EL (cell line): ENCODE measurements around the gene CTNNA1.
A peak's percentile ranks its signal among the peaks of the same experiment; 100 is the strongest.
"Not testable (repeated sequence)": the region's sequence is repeated elsewhere in the genome, so short reads cannot be mapped to it uniquely, and the experiment has no call there.

Experiments
- DNase-seq: peaks from one replicate; pipeline ENCODE4 v3.0.0-alpha.2; 2016

The CTNNA1 gene, protein sequence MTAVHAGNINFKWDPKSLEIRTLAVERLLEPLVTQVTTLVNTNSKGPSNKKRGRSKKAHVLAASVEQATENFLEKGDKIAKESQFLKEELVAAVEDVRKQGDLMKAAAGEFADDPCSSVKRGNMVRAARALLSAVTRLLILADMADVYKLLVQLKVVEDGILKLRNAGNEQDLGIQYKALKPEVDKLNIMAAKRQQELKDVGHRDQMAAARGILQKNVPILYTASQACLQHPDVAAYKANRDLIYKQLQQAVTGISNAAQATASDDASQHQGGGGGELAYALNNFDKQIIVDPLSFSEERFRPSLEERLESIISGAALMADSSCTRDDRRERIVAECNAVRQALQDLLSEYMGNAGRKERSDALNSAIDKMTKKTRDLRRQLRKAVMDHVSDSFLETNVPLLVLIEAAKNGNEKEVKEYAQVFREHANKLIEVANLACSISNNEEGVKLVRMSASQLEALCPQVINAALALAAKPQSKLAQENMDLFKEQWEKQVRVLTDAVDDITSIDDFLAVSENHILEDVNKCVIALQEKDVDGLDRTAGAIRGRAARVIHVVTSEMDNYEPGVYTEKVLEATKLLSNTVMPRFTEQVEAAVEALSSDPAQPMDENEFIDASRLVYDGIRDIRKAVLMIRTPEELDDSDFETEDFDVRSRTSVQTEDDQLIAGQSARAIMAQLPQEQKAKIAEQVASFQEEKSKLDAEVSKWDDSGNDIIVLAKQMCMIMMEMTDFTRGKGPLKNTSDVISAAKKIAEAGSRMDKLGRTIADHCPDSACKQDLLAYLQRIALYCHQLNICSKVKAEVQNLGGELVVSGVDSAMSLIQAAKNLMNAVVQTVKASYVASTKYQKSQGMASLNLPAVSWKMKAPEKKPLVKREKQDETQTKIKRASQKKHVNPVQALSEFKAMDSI

DNA sequence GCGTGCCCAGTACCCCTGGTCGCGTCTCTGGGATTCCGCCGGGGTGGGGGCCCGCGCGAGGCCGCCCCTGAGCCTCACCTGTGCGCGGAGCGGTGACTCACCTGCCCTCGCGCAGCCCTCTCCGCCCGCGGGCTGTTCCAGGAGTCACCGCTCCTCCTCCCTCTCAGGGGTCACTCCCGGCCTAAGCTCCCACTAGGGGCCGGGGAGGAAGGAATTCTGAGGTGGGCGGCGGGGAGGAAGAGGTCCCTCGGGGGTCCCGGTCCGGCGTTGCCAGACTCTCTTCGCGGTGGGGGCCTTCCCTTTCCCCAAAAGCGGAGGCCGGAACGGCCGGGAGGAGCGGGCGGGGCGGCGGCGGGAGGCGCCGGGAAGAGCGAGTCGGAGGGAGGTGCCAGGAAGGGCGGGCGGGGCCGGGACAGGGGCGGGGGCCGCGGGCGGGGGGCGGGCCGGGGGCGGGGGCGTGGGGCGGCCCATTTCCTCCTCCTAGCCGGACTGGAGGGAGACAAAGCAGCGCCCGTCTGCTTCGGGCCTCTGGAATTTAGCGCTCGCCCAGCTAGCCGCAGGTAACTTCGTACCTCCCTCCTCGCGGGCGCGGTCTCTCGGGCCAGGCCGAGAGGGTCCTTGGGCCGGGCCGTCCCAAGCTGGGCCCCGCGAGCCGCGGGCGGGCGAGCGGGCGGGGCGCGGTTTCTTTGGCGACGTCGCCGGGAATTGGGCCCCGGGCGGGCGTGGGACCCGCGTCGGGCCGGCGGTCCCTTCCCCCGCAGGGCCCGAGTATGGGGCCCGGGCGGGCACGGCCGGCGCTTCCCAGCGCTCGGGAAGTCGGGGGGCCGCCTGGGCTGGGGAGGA, at the start of gene CTNNA1:
Gene CTNNA1, plus strand, starts transcription at position 475 of the 843 bp plus-strand sequence. CDS start 28,500 bp downstream, outside the sequence.
- DNase-seq: peak; percentile 76

DNA sequence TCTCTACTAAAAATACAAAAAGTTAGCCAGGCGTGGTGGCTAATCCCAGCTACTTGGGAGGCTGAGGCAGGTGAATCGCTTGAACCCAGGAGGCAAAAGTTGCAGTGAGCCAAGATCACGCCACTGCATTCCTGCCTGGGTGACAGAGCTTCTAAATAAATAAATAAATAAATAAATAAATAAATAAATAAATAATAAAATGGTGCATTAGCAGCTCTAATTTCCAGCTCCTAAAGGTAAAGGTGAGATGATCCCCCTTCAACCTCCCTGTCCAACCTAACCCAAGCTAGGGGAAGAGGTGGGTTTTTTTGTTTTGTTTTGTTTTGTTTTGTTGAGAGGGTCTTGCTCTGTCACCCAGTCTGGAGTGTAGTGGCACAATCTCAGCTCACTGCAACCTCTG, 49.4 kb upstream of the CTNNA1 start:
- not testable (repeated sequence) for DNase-seq

DNA sequence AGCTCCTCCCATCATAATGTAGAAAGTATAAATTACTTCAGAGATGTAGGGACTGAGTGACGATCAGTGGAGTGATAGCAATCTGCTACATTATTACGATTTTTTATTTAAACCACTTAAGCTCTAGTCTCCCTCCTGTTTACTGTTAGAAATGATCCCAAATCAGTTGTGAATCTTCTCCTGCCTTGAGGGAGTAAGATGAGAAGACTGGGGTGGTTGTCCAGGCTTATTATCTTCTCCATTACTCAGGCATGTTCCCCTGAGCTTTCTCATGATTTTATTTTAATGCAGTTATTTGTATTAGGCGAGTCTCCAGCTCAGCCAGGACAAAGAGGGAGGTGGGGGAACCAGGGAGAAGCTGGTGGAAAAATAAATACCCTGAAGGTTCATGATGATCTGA, 48.2 kb upstream of the CTNNA1 start:
- no peak for DNase-seq

DNA sequence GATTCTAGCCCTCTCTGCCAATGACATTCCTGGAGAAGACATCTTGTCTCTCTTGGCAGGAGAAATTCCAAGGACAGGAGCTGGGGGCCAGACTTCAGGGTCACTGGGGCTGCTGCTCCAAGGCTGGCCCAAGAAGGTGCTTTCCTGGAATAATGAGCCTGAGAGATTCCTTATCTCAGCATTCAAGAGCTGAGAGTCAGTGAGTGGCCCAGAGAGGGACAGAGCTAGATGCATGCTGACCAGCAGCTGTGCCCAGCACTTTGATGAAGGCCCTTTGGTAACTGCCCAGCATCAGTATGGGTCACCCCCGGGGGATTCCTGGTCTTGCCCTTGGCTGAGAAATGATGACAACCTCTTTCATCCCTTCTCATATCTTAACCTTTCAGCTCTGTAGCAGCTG, 47.7 kb upstream of the CTNNA1 start:
- DNase-seq: no peak

DNA sequence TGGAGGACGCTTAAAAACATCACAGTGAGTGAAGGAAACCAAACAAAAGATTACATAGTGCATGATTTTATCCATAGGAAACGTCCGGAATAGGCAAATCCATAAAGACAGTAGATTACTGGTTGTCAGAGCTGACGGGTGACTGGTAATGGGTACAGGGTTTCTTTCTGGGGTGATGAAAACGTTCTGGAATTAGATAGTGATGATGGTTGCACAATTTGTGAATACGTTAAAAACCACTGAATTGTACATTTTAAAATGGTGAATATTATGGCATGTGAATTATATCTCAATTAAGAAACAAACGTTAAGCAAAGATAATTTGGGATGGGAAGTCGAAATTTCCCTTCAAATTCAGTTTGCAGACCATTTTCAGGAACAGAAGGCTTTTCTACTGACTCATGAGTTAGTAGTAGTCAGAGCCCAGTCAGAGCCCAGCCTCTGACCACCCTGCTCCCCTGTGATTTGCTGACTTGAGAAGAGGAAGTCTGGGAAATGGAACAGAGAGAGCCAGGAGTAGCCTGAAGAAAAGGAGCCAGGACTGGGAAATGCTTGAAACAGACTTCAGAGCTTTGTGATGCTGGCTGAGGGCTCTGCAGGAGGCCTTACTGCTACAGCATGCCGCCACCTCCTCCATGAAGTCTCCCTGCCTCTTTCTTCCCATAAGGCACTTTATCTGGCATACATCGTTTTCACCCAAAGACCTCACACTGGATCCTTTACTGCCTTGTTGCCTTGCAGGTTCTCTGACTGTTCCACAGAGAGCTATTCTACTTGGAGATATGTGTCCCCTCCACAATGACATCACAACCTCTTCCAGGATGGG, 46.4 kb upstream of the CTNNA1 start:
- peak; percentile 85 for DNase-seq

DNA sequence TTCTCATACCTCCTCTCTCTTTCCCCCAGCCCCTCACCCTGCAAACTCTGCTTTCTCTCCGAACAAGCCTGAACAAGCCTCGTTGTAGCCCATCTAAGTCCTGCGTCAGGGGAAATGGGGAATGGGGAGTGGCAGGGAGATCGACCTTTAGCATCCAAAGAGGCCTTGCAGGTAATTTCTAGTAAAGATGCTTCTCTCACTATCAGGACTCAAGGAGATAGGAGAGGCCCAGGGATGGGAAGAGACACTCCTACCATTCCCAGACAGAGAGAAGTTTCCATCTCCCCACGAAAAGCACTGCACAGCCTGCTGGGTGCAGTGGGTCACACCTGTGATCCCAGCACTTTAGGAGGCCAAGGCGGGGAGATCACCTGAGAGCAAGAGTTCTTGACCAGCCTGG, 44.4 kb upstream of the CTNNA1 start:
- no peak for DNase-seq

DNA sequence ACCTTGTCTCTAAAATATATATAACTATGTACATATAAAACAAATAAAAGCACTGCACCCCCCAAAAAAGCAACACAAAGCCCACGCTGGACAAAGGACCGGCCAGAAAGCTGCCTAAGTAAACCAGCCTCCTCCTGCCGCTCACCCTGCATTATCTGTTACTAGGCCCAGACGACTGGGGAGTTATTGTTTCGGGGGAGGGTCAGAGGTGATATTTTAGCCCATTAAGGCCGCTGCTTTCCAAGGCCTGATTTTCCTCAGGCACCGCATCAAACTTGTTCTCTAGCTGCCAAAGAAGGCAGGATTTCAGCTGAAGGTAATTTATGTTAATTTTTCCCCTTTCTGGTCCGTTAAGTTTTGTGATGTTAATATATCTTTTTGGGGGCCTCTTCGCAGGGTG, 44.0 kb upstream of the CTNNA1 start:
- DNase-seq: no peak

DNA sequence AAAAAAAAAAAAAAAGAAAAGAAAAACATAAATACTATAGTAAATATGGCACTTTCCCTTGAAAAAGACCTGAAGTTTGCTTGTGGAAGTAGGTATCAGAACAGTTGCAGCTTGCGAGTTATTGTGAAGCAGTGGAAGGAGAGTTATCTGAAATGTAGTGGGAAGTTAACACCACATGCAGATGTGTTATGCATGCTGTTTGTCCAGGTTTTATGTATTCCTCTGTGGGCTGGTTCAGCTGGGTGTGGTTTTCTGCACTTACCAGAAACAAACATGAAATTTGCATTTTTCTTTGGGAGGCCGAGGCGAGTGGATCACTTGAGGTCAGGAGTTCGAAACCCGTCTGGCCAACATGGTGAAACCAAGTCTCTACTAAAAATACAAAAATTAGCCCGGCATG, 42.1 kb upstream of the CTNNA1 start:
- DNase-seq: no peak

DNA sequence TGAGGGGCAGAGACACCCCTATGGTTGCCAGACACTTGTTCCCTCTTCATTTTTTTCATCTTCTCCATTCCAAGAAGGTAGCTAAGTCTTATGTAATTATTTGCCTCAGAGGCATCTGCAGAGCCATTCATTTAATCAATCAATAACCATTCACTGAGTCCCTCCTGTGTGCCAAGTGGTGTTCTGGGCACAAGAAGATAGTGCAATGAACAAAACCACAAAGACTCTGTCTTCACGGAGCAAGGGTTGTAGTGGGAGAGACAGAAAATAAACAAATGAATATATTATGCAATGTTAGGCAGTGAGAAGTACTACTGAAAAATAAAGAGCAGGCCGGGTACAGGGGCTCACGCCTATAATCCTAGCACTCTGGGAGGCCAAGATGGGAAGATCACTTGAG, 41.4 kb upstream of the CTNNA1 start:
- DNase-seq: no peak

DNA sequence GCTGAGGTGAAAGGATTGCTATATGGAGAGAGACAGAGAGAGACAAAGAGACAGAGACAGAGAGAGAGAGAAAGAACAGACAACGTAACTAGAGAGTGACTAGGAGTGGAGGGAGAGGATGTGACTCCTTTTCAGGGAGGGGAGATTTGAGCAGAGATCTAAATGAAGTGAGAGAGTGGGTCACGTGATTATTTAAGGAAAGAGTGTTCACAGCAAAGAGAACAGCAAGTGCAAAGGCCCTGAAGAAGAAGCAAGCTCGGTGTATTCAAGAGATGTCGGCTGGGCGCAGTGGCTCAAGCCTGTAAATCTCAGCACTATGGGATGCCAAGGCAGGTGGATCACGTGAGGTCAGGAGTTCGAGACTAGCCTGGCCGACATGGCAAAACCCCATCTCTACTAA, 40.9 kb upstream of the CTNNA1 start:
- DNase-seq: no peak

DNA sequence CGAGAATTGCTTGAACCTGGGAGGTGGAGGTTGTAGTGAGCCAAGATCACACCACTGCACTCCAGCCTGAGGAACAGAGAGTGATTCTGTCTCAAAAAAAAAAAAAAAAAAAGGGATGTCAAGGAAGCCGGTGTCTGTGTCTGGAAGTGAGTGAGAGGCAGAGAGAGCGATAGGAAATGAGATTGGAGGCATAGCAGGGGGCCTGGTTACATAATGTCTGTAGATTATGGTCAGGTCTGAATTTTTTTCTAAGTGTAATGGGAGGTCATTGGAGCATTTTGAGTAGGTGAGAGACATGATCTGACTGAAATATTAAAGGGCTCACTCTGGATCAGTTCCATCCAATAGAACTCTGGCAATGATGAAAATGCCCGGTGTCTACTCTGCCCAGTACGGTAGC, 40.4 kb upstream of the CTNNA1 start:
- no peak for DNase-seq

DNA sequence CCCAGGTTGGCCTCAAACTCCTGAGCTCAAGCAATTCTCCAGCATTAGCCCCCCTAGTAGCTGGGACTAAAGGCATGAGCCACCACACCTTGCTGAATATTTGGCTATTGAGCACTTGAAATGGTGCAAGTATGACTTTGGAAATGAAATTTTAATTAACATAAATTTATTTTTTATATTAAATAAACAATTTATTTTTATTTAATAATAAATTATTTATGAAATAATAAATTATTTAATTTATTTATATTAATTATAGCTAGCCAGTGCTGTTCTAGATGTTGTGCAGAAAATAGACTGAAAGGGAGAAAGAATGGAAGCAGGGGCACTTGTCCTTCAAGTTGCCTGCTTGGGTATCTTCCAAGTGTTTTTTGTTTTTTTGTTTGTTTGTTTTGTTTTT, 40.0 kb upstream of the CTNNA1 start:
- DNase-seq: no peak

DNA sequence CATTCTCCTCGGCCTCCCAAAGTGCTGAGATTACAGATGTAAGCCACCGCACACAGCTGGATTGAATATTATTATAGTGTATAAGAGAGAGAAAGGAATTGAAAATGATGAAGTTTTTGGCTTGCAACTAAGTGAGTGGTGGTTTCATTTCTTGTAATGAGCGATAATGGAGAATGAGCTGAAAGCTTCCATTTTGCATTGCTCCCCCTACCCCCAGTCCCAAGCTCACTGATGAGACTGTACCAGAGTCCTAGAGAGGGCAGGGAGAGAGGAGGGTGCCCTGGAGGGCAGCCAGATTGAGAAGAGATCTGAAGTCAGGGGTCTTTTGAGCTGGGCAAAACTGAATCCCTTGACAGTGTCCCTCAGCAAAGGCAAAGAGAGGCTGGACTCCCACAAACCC, 38.5 kb upstream of the CTNNA1 start:
- DNase-seq: no peak

DNA sequence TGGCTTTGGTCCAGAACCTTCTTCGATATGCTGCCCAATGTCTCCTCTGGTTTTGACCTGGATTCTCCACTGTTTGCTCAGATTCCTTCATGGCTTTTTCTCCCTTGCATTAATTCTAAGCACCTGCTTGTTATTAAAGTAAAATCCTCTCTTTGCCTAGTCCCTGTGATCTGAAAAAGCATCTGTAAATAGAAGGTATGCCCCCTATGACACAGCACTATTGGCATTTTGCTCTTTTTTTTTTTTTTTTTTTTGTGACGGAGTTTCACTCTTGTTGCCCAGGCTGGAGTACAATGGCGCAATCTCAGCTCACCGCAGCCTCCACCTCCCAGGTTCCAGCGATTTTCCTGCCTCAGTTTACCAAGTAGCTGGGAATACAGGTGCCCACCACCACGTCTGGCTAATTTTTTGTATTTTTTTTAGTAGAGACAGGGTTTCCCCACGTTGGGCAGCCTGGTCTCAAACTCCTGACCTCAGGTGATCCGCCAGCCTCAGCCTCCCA, 37.2 kb upstream of the CTNNA1 start:
- peak; percentile 26 for DNase-seq

DNA sequence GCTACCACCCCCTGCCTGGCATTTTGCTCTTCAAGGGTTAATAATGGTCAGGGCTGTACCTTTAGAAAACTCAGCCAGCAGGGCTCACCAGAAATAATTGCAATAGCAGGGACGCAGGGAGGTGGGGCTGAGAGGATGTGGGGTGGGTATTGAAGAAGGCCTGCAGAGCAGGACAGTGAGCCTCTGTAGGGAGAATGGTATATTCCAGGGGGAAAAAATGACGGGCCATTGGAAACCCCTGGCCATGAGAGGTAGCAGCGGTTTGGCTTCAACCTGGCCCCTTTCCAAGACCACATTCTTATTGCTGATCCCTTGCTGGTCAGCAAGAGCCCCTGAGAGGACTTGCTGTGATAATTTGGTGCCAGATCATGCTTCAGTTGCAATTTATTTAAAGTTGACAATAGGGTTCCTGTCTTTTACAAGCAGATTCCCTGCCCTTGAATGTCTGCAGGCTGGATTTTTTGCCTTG, 36.7 kb upstream of the CTNNA1 start:
- peak; percentile 45 for DNase-seq

DNA sequence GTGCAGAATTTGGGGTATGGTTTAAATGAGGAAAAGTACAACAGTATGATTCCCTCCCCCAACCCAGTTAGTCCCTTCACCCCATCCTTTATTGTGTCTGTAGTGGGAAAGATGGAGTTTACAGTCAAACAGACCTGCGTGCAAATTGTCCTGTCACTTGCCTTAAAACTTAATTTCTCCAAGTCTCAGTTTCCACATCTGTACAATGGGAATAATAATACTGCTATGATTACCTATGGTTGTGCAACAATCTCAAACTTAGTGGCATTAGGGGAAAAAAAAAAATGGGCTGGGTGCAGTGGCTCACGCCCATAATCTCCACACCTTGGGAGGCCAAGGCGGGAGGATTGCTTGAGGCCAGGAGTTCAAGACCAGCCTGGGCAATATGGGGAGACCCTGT, 35.8 kb upstream of the CTNNA1 start:
- DNase-seq: no peak

DNA sequence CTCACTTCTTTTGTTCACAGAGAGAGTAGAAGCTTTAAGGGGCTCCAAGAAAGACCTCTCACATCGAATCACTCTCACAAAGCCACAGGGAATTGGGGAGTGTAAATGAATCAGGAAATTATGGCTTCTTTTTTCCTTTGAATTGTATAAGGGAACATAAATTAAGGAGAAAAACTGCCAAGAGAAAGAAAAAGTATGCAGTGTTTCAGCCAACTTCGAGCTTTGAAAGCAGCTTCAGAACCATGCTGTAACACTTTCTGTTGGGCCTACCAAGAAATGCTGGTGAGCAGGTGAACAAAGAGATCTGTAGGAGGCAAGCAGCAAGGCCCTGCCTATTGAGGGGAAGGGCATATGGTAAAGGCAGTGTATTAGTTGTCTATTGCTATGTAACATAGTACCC, 33.4 kb upstream of the CTNNA1 start:
- no peak for DNase-seq

DNA sequence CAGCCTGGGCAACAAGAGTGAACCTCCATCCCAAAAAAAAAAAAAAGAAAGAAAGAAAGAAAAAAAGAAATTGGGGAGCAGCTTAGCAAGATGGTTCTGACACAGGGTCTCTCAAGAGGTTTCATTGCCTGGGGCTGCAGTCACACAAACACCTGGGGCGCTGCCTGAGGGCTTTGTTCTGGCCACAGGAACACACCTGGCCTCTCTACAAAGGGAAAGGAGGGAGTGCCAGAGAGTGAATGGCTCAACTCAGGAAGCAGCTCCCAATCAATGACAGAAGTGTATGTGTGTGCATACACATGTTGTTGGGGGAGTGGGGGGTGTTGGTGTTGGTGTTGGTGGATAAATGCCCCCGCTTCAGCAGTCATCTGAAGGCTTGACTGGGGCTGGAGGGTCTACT, 32.4 kb upstream of the CTNNA1 start:
- DNase-seq: no peak

DNA sequence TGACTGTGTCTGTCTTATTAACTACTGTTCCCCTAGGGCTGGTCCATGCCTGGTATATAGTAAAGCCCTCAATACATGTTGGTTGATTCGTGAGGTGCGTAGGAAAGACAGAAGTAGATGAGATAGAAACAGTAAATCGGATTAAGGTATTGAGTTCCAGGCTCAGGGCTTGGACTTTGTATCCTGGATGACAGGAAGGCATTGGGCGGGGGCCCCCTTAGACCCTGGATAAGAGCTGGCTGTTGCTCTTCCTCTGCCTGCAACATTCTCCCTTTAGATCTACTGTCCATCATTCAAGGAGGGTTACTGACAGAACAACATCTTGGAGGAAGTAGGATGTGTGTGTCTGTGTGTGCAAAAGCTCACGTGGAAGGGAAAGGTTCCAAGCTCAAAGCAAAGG, 31.2 kb upstream of the CTNNA1 start:
- no peak for DNase-seq

DNA sequence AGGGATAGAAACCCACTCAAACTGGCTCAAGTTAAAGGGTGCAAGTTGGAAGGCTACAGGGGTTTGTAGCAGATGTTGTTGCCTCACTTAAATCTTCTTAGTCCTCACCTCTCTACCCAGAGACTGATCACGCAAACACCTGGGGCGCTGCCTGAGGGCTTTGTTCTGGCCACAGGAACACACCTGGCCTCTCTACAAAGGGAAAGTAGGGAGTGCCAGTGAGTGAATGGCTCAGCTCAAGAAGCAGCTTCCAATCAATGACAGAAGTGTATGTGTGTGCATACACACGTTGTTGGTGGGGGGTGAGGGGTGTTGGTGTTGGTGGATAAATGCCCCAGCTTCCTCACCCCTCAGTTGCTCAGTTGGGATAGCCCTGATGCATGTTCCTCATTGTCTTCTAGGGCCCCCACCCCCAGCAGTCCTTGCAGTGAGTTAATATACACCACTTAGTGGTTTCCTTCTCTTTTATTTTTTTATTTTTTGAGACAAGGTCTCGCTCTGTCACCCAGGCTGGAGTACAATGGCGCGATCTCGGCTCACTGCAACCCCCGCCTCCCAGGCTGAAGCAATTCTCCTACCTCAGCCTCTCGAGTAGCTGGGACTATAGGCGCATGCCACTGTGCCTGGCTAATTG, 30.6 kb upstream of the CTNNA1 start:
- no peak for DNase-seq

DNA sequence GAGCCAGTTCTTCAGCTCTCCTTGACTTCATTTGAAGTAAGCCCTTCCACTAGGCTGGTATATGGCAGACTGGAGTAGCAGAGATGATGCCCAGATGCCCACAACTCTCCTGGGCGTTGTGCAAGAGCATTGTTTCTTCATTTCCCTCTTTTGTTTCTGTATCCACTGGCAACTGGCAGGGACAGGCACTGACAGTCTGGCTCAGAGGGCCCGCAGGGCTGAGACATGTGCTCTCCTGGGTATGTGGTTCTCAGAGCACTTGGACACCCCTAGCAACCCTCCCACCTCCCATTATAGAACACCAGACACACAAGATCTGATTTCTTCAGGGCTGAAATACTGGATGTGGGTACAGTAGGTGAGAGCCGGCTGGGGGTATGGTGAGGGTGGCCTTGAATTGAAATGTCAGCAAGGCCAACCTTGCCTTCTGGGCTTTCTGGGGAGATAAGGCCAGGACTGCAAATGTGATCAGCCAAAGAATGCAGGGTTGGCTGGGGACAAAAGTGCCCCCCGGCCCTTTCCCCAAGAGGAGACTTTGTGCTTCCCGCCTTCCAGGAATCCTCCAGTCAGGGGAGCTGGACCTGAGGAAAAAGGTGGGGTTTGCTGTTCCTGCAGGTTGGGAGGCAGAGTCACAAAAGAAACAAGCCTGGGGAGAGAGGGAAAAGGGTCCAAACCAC, 28.6 kb upstream of the CTNNA1 start:
- DNase-seq: no peak
